Lower lobe of right lung (tissue), 2 donors: ENCODE measurements around the gene PRPSAP1. TPM values are rescaled to one million over a fixed set of nuclear protein-coding genes. Genes with fewer than 3 reads are reported as not detected.

Source experiments
- ATAC-seq, 2 donors: fragments of 200-7000 bp; cut with Tn5 transposase; one replicate each; pipeline ENCODE4 v1.9.1; 2020 to 2022; ENCODE audit warnings: mild to moderate bottlenecking in 2 of 2, moderate library complexity in 2 of 2
- DNase-seq: peaks from one replicate; pipeline ENCODE4 v3.0.0-alpha.2; 2020
- H3K27ac ChIP-seq: fragments of 200-600 bp; one replicate; pipeline ENCODE4 v1.8.0; 2022
- H3K27me3 ChIP-seq: fragments of 200-600 bp; one replicate; pipeline ENCODE4 v1.8.0; 2022; ENCODE audit warnings: low read depth
- H3K36me3 ChIP-seq: fragments of 200-600 bp; one replicate; pipeline ENCODE4 v1.8.0; 2022; ENCODE audit warnings: mild to moderate bottlenecking
- H3K4me1 ChIP-seq: fragments of 200-600 bp; one replicate; pipeline ENCODE4 v1.8.0; 2022
- H3K4me3 ChIP-seq: fragments of 200-600 bp; one replicate; pipeline ENCODE4 v1.8.0; 2022; ENCODE audit warnings: mild to moderate bottlenecking
- H3K9me3 ChIP-seq: fragments of 200-600 bp; one replicate; pipeline ENCODE4 v1.8.0; 2022
- intact Hi-C: fragments of 100-400 bp; cut with DNase I; formaldehyde crosslinking; loops from one replicate; pipeline ENCODE4 v1.11.0; 2022
- total RNA-seq: library from RNA; stranded (reverse); fragmentation: NEBNext Ultra II Directional; extraction: Animal tissue kit (Norgen Biotek cat#: 25700); gene quantifications from one replicate; pipeline ENCODE4 v1.2.1, GENCODE V29; 2021
- TF ChIP-seq, protein P1 (sequence below): fragments of 200-600 bp; IDR thresholded peaks from one replicate; pipeline ENCODE4 v1.8.0; 2022; ENCODE audit warnings: antibody characterized with exemption, mild to moderate bottlenecking
- donor health status: DM: no; HTN: yes; CAD: no; lungs with severe emphysema.

The PRPSAP1 gene
- total RNA-seq, 1 donor from 2014 or later: 70.4 TPM

DNA sequence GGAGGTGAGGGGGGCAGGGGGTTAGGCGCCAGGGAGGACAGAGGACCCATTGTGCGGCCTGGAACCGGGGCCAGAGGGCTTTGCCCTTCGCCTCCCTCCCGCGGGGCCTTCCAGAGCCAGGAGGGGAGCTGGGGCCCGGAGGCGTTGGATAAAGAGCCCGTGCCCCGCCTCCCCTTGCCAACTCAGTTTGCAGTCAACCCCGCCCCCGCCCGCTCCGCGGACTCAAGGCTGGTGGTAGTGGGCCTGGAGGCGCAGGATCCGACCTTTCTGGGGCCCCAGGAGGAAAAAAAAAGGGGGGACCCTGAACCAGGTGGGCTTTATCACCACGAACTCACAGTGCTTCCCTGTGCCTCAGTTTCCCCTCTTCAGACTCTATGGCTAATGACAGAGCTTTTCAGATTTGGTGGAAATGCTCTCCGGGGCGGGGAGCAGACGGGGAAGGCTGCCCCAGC is 28.7 kb upstream of the PRPSAP1 start:
- TF ChIP-seq, protein P1, sequence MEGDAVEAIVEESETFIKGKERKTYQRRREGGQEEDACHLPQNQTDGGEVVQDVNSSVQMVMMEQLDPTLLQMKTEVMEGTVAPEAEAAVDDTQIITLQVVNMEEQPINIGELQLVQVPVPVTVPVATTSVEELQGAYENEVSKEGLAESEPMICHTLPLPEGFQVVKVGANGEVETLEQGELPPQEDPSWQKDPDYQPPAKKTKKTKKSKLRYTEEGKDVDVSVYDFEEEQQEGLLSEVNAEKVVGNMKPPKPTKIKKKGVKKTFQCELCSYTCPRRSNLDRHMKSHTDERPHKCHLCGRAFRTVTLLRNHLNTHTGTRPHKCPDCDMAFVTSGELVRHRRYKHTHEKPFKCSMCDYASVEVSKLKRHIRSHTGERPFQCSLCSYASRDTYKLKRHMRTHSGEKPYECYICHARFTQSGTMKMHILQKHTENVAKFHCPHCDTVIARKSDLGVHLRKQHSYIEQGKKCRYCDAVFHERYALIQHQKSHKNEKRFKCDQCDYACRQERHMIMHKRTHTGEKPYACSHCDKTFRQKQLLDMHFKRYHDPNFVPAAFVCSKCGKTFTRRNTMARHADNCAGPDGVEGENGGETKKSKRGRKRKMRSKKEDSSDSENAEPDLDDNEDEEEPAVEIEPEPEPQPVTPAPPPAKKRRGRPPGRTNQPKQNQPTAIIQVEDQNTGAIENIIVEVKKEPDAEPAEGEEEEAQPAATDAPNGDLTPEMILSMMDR: no peak
- Histone ChIP-seq H3K27ac (peak overlapping the region; percentile 81), H3K27me3 (no peaks in the 10 kb centered on the region), H3K9me3 (no peaks in the 10 kb centered on the region), H3K4me3 (peak overlapping the region; percentile 70), H3K4me1 (peaks cover 38% of the 10 kb centered on the region), H3K36me3 (no peaks in the 10 kb centered on the region)
- DNase-seq: no peak
- intact Hi-C loops: no loop called here
- ATAC-seq: no peak

DNA sequence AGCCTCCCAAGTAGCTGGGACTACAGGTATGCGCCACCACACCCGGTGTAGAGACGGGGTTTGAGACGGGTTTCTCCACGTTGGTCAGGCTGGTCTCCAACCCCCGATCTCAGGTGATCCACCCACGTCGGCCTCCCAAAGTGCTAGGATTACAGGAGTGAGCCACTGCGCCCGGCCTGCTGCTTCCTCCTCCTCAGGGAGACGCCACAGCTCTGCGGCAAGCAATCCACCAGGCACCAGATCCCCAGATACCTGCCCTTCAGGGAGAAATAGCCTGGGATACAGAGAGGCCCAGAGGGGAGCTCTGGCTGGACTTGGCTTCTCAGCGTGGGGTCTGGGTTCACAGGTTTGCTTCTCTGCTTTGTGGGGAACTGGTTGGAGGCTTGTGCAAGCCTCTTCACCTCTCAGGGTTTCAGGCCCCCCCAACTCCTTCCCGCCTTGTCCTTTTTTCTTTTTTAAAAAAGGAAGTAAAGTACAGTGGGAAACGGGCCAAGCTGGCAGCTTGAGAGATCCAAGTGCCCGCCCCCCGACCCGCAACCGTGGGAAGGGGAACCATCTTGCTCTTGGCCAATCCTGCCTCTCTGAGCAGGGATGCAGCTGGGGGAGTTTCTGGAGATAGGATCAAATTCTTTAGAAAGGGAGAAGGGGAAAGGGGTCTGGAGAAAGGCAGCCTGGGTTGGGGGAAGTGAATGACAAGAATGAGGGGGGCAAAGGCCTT is 28.1 kb upstream of the PRPSAP1 start:
- Histone ChIP-seq H3K4me3 (peak overlapping the region; percentile 70), H3K27me3 (no peaks in the 10 kb centered on the region), H3K36me3 (no peaks in the 10 kb centered on the region), H3K4me1 (peaks cover 38% of the 10 kb centered on the region), H3K27ac (no peak overlapping the region), H3K9me3 (no peaks in the 10 kb centered on the region)
- TF ChIP-seq, protein P1: no peak
- intact Hi-C loops: no loop called here
- ATAC-seq (no peak), DNase-seq (no peak)

DNA sequence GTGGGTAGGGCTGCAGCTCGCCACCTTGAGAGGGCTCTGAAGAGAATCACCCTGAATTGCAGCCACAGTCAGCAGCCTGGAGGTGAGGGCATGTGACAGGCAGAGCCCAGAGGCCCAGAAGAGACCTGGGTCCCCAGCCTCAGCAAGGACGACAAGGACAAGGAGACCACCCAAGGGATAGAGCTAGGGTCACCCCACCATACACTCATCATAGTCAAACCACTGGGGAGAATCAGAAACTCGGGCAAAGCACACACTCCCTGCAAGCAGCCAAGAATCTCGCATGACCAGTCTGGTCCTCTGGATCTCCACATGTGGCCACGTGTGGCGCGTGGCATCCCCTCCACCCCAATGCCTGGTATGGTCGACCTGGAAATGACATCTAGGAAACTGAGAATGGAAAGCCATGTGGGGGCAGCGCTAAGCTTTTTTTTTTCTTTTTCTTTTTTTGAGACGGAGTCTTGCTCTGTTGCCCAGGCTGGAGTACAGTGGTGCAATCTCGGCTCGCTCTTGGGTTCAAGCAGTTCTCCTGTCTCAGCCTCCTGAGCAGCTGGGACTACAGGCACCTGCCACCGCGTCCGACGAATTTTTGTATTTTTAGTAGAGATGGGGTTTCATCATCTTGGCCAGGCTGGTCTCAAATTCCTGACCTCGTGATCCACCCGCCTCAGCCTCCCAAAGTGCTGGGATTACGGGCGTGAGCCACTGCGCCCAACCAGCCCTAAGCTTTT is 26.1 kb upstream of the PRPSAP1 start:
- H3K27me3 ChIP-seq: no peaks in the 10 kb centered on the region
- H3K36me3 ChIP-seq: no peaks in the 10 kb centered on the region
- TF ChIP-seq, protein P1: no peak
- intact Hi-C loops: no loop called here
- DNase-seq (no peak), ATAC-seq (no peak)
- H3K4me3 ChIP-seq: no peak overlapping the region
- no peaks in the 10 kb centered on the region for H3K9me3 ChIP-seq
- peaks cover 21% of the 10 kb centered on the region for H3K4me1 ChIP-seq
- H3K27ac ChIP-seq: no peak overlapping the region

DNA sequence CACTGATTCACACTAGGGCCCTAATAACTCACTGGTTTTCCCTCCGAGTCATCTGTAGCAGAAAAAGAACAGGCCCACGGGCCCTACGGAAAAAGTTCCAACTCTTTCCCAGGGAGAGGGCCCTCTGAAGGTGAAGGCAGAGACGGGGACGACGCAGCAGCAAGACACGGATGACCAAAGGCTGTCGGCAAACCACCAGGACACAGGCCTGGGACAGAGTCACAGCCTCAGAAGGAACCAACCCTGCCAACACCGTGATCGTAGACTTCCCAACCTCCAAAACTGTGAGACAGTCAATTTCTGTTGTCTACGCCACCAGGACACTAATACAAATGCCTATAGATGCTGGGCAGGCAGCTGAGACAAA is 25.5 kb upstream of the PRPSAP1 start:
- H3K27ac ChIP-seq: no peak overlapping the region
- H3K36me3 ChIP-seq: no peaks in the 10 kb centered on the region
- no peaks in the 10 kb centered on the region for H3K9me3 ChIP-seq
- no peak for ATAC-seq
- no peak for DNase-seq
- peaks cover 19% of the 10 kb centered on the region for H3K4me1 ChIP-seq
- no peaks in the 10 kb centered on the region for H3K27me3 ChIP-seq
- intact Hi-C loops: no loop called here
- TF ChIP-seq, protein P1: no peak
- no peak overlapping the region for H3K4me3 ChIP-seq

DNA sequence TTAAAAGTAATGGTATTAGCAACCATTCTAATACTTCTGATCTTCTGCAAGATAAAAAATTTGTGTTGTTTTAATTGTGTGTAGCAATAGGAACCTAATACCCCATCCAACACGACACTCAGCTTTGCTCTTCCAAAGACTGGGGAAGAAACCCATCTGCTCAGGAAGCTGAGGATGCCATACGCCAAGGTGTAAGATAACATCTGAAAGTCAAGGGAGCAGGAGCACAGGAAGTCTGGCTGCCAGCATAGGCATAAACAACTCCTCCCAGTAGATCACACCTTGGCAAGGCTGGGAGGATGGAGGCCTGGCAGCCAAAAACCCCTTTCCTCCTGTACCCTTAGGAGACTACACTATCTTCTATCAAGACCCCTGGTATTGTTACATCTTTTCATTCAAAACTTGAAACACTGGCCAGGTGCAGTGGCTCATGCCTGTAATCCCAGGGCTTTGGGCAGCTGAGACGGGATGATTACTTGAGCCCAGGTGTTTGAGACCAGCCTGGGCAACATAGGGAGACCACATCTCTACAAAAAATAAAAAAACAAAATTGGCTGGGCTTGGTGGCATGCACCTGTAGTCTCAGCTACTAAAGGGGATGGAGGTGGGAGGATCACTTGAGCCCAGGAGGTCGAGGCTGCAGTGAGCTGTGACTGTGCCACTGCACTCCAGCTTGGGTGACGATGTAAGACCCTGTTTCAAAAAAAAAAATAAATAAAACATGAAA is 25.0 kb upstream of the PRPSAP1 start:
- Histone ChIP-seq H3K4me3 (no peak overlapping the region), H3K36me3 (no peaks in the 10 kb centered on the region), H3K4me1 (peaks cover 17% of the 10 kb centered on the region), H3K27me3 (no peaks in the 10 kb centered on the region), H3K27ac (no peak overlapping the region), H3K9me3 (no peaks in the 10 kb centered on the region)
- TF ChIP-seq, protein P1: no peak
- intact Hi-C loops: no loop called here
- DNase-seq (no peak), ATAC-seq (no peak)
